Renal cortical epithelial cell (primary cell): ENCODE results near the gene KMT2D. TPM values are rescaled to one million over a fixed set of nuclear protein-coding genes. Genes with fewer than 3 reads are reported as not detected.

Experiments
- DNase-seq: peaks from one replicate; pipeline ENCODE4 v3.0.0-alpha.2; 2011; ENCODE audit warnings: low read depth
- total RNA-seq: library from RNA; depleted of rRNA; stranded (reverse); fragments of >200 nt; gene quantifications from 2 replicates; pipeline ENCODE4 v1.2.3, GENCODE V29; 2014

The KMT2D gene
- 13.0 and 110 TPM in 2 replicates for total RNA-seq

- DNase-seq: peak; percentile 75
These were observed at the start of gene KMT2D for GRCh38 chr12:49060237-49061156. TSS of gene KMT2D (minus strand) at chr12:49060794. CDS start at chr12:49055324, 5,470 bp downstream.

- no peak for DNase-seq
These were observed 49.3 kb upstream of the KMT2D start for GRCh38 chr12:49109641-49110463.

DNA sequence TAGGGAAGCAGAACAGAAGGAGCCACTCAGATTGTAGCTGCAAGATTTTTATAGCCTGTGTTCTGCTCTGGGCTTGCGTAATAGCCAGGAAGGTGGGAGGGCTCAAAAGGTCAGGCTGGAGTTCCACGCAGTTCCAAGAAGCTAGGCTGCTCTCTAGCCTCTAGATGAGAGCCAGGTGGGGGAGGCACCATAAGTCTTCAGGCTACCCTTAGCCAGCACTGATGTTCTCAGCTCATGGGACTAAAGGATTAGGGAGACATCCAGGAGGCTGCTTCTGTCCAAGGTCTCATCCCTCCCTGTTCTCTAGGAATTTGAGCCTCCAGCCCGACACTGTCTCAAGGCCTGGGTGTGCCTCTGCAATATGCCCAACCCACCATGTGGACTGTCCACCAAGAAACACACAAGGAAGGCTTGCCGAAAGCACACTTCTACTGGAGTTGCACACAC, 48.4 kb upstream of the KMT2D start:
- peak; percentile 61 for DNase-seq

- DNase-seq: no peak
These were observed 45.0 kb upstream of the KMT2D start for GRCh38 chr12:49105504-49106084.

DNA sequence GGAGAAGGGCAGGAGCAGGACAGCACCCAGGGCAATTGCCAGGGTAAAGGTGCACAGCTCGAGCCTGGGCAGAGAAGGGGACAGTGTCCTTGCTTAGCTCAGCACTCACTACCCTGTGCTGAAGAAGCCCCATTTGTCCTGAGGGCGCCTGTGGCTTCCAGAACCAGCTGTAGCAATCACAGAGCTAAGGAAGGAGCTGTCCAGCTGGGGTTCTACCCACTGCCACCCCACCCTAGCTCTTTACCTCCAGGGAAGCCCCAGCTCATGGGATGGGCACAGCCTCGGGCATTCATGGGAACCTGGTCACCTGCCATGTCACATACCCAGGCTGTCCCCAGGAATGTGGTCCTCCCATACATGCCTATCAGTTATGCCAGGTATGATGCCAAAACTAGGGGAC, 44.2 kb upstream of the KMT2D start:
- no peak for DNase-seq

DNA sequence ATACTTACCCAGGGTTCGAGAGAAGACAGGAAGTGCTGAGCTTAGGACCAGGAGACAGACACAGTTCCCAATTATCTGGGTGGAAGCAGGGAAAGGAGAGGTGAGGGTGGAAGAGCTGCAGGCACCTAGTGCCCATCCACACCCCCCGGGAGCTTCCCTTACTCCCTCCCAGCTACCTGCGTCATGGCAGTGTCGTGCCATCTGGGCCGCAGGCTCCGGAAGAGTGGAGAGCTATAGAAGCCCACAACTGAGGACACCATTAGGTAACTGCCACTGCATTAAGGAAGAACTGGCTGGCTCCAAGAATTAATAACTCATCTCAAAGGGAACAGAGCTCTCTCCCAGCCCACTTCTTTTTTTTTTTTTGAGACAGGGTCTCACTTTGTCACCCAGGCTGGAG, 39.8 kb upstream of the KMT2D start:
- DNase-seq: no peak

DNA sequence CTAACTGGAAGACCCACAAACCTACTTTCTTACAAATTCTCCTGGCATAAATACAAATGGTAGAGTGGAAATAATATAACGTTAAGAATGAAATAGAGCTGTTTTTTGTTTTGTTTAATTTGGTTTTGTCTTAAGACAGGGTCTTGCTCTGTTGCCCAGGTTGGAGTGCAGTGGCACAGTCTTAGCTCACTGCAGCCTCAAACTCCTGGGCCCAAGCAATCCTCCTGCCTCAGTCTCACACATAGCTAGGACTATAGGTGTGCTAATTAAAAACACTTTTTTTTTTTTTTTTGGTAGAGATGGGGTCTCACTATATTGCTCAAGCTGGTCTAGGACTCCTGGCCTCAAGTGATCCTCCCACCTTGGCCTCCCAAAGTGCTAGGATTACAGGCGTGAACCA, 38.1 kb upstream of the KMT2D start:
- no peak for DNase-seq

- peak; percentile 31 for DNase-seq
These were observed 37.4 kb upstream of the KMT2D start for GRCh38 chr12:49098035-49098451.

- DNase-seq: no peak
These were observed 36.8 kb upstream of the KMT2D start for GRCh38 chr12:49097381-49097780.

- DNase-seq: no peak
These were observed 34.4 kb upstream of the KMT2D start for GRCh38 chr12:49094975-49095365.

- no peak for DNase-seq
These were observed 33.8 kb upstream of the KMT2D start, which contains the start of gene DHH for GRCh38 chr12:49094160-49094974. TSS of gene DHH (minus strand) at chr12:49094801. CDS start at chr12:49094512, 289 bp downstream.

GRCh38 chr12:49093792-49094159, 33.2 kb upstream of the KMT2D start:
- DNase-seq: no peak

GRCh38 chr12:49092816-49093406, 32.3 kb upstream of the KMT2D start:
- DNase-seq: no peak

DNA sequence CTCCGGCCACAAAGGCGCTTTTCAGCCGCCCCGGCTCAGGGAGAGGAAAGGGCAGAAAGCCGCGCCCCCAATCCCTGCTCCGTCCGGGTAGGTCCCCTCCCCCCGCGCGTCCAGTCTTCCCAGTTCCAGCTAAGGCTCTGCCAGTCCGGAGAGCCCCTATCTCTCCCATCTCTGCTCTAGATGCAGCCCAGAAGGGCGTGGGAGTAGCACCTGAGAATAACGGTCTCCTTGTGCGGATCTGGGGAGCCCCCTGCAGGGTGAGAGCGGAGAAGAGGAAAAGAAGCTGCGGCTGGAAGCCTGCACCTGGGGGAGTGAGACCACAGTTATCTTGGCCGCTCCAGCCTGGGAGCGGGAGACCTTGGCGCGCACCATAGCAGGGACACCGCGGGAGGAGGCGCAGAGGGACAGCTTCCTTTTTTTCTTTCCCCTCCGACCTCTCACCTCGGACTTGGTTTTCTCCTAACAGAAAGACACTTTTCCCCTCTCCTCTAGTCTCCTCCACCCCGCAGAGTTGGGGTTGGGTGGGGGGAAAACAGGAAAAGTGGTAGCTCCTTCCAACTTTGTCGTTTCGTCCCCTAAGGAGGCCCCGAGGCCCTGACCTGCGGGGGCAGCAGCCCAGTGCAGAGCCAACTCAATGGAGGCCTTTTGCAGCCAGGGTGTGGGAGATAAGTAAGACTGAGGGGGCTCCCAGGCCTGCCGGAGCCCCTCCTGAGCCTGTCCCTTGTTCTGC, 31.7 kb upstream of the KMT2D start:
- DNase-seq: peak; percentile 12

GRCh38 chr12:49091836-49092085, 31.2 kb upstream of the KMT2D start:
- no peak for DNase-seq

GRCh38 chr12:49091056-49091835, 30.7 kb upstream of the KMT2D start:
- no peak for DNase-seq

DNA sequence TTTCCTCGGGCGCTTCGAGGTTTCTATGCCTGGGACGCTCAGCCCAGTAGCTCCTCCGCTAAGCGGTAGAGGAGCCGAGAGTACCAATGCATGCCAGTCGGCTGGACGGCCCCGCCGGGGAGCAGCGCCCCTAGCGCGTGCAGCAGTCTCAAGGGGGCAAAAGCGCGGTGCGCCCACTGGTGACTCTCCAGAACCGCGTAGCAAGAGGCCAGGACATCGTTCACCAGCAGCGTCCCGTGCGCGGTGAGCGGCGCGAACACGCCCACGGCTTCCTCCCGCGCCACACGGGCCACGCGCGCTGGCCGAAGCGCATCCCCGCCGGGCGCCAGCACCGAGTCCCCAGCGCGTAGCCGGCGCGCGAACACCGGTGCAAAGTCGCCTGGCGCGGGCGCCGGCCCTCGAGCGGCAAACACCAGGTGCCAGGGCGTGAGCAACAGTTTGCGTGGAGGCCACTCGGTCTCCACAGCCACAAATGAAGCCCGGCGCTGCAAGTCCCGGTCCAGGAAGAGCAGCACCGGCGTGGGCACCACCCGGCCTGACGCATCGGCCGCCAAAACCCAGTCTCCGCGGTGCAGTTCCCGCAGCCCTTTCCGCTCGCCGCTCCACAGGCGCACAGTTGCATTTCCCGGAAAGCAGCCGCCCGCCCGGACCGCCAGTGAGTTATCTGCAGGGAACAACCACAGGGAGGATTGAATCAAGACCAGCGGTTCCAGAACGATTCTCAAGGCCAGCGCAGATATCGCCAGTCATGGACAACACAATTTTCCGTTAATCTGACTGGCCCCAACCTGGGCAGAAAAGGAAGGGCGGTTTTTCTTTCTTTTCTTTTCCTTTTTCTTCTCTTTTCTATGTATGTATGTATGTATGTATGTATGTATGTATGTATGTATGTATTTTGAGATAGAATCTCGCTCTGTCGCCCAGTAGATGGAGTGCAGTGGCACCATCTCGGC, 29.5 kb upstream of the KMT2D start:
- DNase-seq: no peak

GRCh38 chr12:49088932-49089330, 28.3 kb upstream of the KMT2D start:
- no peak for DNase-seq
